C1 segment of cervical spinal cord (tissue), 14 donors: ENCODE measurements around the gene RPS3A.
"Not testable (repeated sequence)": the region's sequence is repeated elsewhere in the genome, so short reads cannot be mapped to it uniquely, and the experiment has no call there.

ENCODE experiments used
- DNase-seq, 14 donors: peaks; one replicate each; lab custom pipeline; 2025; lab: John Stamatoyannopoulos, UW

Gene RPS3A

DNA sequence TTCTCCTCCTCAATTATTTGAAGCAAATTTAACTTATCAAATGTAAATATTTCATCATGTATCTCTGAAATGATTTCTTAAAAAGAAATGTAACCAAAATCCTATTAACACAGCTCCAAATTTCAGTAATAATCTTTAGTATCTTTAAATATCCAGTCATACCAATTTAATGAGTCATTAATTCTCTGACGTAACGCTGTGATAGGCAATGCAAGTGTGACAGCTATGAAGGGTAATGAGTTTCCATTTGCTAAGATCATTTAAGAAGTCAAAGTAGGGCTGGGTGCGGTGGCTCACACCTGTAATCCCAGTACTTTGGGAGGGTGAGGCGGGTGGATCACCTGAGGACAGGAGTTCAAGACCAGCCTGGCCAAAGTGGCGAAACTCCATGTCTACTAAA lies 15.6 kb downstream of the RPS3A start:
- no peak for DNase-seq

DNA sequence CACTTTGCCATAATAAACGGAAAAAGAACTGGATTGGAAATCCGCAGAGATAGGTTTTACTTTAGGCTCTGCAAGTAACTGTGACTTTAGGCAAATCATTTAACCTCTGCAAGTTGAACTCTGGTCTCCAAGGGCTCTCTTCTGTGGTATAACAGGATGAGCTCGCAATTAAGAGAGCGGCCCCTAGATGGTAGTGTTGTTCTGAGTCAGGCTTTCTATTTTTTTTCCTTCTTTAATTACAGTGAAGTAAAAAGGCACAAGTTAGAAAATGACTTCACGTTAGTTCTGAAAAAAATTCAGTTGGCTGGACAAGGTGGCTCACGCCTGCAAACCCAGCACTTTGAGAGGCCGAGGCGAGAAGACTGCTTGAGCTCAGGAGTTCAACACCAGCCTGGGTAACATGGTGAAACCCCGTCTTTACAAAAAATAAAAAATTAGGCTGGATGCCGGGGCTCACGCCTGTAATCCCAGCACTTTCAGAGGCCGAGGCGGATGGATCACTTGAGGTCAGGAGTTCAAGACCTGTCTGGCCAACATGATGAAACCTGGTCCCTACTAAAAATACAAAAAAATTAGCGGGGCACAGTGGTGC lies 18.0 kb downstream of the RPS3A start:
- DNase-seq: peak in 8 of 14 donors; percentile 2 to 25 (median 10)

- no peak for DNase-seq
Measured at GRCh38 chr4:151129796-151130195, 30.4 kb downstream of the RPS3A start.

- no peak for DNase-seq
Measured at GRCh38 chr4:151133311-151133710, 33.9 kb downstream of the RPS3A start.

GRCh38 chr4:151136048-151136447 lies 36.6 kb downstream of the RPS3A start:
- not testable (repeated sequence) for DNase-seq

DNA sequence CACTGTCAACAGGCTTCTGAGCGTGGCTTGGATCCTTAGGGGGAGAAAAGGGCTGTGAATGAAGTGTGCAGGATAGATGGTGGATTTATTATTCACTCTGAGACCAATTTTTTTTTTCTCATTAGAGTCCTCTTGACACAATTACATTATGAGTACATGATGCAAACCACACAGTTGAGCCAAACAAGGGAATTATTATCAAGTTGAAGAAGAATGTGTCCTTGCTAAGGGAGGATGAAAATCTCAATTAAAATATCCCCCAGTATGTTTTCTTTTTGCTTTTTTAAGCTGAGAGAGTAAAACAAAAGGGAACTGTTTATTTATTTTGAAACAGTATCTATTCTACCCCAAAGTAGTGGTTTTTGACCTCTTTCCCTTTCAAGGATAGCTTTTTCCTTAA lies 40.4 kb downstream of the RPS3A start:
- DNase-seq: no peak

- DNase-seq: no peak
Measured at GRCh38 chr4:151142758-151143157, 43.3 kb downstream of the RPS3A start.

DNA sequence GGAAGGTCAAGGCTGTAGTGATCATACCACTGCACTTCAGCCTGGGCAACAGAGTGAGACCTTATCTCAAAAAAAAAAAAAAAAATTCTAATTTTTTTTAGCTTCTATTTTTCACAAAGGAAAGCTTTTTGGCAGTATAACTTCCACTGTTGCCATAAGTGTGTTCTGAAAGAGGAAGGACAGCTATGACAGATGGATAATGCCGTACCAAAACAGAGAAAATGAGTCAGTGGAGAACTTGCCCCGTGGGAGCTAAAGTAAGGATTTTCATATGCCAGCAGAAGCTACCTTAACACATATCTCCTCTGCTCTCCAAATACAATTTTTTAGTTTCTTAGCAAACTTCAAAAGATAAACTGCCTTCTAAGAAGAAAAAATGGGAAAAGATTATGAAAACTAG lies 43.7 kb downstream of the RPS3A start:
- DNase-seq: no peak

GRCh38 chr4:151143811-151144210 lies 44.4 kb downstream of the RPS3A start:
- DNase-seq: no peak

GRCh38 chr4:151144329-151145072 lies 45.1 kb downstream of the RPS3A start:
- no peak for DNase-seq

- no peak for DNase-seq
Measured at GRCh38 chr4:151147000-151147399, 47.6 kb downstream of the RPS3A start.

DNA sequence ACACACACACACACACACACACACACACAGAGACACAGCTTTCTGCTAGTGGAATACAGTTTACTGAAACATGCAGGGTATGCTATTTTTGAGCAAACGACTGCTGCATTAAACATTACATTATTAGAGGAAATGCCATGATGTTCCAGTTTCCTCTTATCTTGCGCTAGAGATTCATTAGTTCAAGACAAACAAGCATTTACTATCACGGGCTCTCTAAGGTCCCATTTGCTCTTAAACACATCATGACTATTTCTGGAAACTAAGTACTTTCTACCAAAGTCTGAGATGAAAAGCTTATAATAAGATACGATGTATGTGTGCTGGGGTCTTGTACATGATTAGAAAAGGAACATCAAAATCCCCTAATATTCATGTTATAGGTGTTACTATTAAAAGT lies 48.8 kb downstream of the RPS3A start:
- DNase-seq: no peak

DNA sequence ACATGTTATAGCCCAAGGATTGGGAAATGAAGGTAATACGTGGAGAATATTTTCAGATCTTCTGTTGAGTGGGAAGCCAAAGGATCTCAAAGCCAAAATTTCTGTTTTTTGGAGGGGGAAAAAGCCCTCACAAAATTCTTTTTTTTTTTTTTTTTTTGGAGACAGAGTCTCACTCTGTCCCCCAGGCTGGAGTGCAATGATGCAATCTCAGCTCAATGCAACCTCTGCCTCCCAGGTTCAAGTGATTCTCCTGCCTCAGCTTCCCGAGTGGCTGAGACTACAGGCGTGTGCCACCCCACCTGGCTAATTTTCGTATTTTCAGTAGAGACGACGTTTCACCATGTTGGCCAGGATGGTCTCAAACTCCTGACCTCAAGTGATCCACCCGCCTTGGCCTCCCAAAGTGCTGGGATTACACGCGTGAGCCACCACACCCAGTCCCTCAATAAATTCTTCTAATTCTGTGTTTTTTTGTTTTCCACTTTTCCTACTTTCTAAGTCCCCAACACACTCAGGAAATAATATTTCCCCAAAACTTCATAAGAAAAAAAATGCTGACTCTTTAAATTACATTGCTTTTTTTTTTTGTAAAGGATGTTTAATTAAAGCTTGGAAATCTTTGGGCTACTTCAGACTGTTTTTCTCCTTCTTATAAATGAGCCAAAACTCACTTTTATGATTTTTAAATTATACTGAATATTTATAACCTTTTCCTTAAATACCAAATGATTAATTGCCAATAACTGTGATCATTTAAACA lies 51.6 kb downstream of the RPS3A start:
- DNase-seq: no peak

DNA sequence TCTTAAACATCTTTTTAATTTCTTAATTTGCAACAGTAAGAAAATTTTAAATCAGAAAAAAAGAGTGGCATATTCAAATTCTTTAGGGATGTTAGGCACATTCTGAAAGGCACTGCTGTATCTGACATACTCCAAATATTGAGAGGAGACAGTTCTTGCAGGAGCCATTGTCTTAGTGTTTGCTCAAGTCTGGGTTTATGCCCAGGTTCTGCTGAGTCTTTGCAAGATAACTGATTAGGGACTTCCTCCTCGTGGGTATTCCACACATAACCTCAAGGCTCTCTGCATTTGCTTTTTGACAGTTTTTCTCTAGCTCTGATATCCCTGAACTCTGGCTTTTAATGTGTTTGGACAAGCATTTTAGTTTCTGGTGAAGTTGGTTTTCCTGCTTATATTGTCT lies 52.6 kb downstream of the RPS3A start:
- DNase-seq: no peak

DNA sequence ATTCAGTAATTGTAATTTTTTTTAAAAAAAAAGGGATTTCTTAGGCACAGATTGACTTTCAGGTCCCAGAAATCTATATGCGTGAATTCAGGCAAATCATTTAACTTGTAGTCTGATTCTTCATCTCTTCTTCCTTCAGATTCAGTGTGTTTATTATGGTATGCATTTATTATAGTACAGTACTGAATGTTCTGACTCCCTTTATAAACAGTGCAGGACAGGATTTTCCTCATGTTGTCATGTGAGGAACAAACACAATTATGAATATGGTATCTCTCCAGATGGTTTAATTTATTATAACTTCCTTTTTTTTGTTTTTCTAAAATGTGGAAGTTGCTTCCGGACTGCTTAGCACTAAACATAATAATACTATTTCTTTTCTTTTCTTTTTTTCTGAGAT lies 54.2 kb downstream of the RPS3A start:
- no peak for DNase-seq
